HuH-7.5 (cell line): ENCODE data around the gene HIC1.

Experiments used
- DNase-seq: peaks from one replicate; pipeline ENCODE4 v3.0.0; 2011; ENCODE audit warnings: low spot score

HIC1 gene

DNA sequence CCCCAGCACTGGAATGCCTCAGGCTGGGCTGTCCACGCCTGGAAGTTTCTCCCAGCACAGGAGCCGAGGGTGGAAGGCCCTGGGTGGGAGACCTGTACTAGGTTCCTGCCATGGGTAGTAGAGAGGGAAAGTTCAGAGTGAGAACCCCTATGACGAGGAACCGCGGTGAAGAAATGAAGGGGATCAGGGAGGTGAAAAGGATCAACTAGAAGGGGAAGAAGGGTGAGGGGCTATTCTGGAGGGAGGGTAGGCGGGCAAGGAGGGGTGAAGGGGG is 5.4 kb downstream of the HIC1 start:
- DNase-seq = no peak

DNA sequence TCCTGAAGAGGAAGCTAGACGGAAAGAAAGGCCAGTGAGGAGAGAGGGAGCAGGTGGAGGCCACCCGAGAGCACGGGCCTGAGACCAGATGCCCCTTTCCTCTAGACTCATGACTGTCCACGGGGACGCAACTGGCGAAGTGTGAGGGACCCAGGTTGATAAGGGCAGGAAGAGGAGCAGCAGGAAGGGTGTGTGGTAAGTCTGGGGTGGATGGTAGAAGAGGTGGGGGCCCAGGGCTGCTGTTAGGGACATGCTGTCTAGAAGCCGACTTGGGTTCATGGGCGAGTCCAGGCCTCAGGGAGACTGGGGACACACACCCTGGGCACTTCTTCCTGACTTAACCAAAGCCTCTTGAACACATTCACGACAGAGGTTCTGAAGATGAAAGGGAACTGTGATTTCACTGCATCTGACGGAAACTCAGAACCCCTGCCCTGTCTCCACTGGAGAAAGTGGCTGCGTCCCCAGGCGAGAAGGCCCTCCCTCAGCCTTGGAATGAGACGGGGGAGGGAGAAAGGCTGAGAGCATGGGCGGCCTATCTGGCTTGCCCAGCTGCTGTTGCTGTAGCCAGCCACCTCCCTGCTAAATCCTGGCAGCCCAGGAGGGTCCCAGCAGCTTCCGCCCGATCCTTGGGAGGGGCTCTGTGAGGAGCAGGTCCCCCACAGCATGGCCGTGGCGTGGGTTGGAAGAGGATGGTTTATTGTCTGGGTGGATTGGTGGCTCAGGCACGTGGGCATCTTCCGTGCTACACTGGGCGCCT is 6.0 kb downstream of the HIC1 start:
- DNase-seq = no peak

DNA sequence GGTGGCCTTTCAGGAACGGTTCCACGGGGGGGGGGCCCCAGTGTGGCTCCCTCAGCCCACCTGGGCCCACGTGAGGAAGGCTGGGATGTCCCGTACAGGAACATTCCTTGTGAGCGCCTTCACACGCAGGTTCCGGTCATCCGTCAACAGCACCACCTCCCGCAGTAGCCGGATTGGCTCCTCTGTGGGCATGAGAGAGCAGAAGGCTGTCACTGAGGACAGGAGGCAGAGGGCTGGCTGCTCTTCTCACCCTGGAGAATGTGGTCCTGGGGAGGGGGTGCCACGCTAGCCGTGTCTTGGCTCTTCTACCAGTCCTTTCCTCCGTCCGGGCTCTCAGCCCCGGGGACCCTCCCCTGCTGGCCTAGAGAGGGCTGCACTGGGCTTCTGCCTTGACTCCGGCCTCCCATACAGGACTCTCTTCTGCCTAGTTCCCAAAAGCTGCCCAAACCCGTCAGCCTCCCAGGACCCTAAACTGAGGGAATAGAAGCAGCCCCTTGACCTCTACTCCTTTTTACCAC is 6.6 kb downstream of the HIC1 start:
- no peak for DNase-seq

DNA sequence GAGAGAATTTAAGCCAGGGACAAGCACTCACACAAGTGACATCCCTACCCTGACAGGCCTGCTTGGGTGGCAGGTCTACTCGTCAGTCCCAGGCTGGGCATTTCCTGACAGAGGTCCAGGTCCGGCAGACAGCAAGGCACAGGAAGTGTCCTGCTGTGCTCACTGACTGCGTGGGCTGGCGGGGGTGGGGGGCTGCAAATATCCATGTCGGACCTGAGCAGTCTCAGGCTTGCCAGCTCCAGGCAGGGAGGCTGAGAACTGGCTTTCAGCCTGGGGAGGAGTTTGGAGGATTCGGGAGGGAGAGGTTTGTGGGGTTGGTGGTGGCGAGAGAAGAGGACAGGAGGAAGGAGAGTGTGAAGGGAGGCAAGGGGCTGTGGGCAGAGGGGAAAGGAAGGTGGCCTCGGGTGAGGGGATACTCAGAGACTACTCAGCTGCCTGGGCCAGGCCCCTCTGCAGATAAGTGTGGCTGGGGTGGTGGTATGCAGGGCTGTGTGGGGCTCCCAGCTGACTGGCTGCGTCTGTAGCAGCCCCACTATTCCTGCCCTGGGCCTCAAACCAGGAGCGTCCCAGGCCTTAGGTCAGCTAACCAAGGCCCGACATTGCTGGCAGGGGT is 7.8 kb downstream of the HIC1 start:
- DNase-seq = no peak

DNA sequence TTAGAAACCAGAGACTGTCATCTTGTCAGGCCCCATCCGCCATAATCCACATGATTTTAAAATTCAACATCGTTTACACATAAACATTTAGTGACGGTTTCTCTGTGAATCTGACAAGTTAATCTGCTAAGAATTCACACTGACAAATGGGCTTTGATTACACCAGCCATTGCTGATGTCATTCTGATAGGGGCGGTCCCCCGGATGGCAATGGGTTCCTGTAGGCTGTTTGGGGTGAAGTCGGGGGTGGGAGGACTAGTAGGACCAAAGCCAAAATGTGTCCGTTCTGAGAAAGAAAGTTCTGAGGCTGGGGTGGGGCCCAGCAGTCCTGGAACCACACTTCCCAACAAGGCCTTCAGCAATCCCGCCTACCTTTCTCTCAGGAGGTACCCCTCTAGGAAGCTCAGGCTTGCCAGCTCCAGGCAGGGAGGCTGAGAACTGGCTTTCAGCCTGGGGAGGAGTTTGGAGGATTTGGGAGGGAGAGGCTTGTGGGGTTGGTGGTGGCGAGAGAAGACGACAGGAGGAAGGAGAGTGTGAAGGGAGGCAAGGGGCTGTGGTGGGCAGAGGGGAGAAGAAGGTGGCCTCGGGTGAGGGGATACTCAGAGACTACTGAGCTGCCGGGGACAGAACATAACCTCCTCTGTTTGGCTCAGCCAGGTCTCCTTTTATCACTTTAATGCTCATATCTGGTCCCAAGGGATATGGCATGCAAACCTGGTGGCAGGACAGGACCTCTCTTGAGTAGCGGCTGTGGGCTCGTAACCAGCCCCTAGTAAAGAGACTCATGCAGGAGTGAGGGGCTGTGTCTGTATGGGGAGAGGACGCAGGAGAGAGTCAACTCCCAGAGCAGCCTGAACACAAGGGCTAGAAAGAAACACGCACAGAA is 8.6 kb downstream of the HIC1 start:
- no peak for DNase-seq

DNA sequence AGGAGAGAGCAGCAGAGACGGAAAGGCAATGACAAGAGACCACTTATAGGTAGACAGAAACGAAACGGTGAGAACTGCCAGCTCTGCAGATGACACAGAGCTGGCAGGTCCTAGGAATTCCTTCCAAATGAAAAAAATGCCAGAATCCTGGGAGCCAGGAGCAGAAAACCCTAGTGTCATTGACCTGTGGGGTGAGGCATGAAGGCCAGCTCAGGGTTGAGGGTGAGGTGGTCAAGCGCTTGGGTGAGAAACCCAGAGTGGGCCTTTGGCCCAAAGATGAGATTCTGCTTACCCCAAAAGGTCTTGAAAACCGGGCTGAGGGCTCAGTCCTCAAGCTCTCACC is 9.2 kb downstream of the HIC1 start:
- DNase-seq = no peak

DNA sequence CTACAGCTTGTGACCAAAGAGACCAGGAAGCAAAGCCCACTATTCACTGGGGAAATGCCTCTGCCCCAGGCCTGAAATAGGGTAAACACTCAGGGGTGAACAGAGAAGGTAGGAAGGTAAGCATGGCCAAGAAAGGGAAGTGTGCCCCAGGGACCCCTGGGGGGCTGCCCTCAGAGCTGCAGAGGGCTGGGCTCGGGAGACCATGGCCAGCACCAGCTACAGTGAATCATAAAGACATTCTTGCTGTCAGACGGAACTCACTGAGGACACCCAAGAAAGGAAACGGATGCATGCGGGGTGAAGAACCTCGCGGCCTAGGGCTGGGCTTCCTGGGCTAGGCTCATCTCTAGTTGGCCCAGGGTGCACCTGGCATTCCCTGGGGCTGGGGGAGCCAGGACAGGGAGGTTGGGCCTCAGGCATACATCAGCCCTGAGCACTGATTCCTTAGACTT is 9.6 kb downstream of the HIC1 start:
- no peak for DNase-seq

DNA sequence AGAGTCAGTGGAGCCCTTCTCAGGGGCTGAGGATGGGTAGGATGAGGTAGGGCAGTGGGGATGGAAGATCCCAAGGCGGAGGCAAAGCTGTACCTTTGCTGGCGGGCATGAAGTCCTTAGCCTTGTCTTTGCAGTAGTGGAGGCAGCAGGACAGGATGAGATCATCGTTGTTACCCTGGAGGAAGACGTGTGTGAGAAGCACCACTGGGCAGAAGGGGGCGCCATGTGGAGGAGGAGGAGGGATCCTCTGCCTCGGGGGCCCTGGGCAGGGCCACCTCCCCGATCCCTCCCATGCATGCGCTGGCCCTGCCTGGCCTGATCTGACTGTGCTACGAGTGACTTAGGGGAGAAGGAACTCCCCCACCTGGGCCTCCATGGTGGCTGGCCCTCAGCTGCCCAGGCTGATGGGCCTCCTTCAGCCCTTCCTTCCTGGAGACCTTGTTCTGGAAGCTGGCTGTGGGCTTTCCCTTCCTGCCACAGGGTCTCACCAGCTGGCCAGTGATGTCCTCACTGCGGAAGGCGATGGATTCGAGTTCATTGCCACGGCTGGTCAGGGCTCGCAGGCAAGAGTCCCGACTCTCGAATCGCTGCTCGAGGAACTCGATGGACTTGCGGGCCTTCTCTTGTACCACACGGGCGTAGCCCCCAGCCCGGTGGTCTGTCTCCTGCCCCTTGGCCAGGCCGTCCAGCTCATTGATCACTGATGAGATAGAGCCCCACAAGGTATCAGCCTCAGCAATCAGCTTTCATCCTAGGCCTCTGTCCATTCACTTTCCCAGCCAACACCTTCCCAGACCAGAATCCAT is 10.3 kb downstream of the HIC1 start:
- DNase-seq = no peak

DNA sequence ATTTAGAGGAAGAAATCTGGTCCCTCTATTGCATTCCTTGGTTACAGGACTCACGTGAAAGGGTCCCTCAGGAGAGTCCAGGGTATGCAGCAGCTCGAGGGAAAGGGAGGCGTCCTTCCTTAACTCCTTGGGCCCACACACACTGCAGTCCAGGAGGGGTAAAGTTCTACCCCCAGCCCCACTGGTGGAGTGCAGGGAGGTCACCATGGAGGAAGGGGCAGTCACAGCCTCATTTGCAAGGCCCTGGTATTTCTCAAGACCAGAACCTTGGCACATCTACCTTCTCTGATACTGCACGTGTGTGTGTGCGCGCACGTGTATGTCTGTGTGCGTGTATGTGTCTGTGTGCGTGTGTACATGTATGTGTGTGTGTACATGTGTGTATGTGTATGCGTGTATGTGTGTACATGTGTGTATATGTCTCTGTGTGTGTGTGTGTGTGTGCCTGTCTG is 11.1 kb downstream of the HIC1 start:
- DNase-seq = no peak

DNA sequence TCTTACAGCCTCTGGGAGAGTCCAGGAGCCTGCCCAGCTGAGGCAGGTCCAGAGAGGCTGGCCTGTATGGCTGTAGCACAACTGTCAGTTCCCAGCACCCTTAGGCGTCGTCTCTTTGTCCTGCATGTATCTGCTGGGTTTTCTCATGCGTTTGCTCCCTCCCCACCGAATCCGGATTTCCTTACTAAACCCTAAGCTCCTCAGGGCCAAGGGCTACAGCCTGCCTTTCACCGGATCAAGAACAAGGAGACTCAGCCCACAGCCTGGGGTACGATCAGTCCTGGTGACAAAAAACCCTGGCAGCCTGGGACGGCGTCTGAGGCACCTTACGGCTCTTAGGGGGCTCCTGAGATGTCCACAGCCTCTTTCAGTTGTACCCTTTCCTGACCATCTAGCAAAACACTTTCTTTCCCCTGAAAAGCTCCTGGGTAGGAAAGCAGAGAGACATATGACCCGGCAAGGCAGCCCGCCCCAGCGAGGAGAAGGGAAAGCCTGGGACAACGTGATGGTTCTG is 12.2 kb downstream of the HIC1 start:
- no peak for DNase-seq

DNA sequence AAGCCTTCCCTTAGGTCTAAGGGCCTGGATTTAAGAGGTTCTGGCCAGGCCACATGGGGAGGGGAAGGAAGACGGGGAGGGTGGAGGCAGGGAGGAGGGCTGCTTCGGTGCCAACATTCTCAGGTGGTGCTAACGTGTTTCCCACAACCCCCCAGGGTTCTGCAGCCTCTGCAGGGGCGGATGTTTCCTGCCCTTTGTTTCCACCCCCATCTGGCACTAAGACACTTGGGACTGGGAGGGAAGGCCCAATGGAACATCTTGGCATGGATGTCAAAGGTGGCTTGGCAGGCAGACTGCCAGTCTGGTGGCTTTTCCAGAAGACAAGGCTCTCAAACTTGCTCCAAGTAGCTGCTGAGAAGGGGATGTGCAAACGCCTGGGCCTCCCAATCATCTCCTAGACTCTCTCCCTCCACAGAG is 12.7 kb downstream of the HIC1 start:
- DNase-seq = no peak

DNA sequence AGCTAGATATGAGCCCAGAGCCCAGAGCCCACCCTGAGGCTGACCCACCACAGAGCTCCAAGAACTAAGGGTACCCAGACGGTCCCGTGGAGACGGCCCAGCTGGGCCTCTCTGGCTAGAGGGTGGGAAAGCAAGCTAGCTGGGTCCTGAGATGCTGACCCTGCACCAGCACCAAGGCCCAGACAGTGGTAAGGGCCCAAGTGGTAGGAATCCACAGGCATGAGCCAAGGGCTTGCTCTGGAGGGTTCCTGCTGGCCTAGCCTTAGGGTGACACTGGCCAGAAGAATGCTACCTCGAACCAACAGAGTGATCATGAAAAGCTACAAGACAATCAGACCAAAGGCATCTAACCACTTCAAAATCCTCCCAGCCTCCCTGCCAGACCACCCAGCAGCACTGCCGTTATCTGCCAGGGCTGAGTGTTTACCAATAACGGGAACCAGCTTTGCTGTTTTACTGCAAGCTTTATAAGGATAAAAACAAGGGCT is 13.2 kb downstream of the HIC1 start:
- no peak for DNase-seq

DNA sequence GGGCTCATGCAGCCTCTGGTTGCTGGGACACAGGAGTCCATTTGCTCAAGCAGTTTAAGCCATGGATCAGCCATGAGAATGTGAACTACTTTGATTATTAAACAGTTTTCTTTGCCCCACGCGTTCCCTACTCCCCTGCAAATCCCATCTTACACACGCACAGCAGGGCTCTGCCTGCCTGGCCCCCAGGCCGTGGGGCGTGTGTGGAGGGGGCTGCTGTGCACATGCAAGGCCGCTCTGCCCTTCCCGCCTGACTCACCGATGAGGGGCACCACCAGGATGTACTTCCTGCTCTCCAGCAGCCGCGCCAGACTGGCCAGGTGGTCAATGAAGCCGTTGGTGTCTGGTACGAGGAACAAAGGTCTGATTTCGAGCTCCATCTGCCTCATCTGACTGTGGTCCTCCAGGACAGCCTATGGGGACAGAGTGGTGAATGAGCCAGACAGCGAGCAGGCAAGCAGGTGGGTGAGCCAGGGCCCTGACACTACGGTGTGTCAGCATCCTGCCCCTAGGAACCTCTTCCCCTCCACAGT is 13.7 kb downstream of the HIC1 start:
- no peak for DNase-seq

DNA sequence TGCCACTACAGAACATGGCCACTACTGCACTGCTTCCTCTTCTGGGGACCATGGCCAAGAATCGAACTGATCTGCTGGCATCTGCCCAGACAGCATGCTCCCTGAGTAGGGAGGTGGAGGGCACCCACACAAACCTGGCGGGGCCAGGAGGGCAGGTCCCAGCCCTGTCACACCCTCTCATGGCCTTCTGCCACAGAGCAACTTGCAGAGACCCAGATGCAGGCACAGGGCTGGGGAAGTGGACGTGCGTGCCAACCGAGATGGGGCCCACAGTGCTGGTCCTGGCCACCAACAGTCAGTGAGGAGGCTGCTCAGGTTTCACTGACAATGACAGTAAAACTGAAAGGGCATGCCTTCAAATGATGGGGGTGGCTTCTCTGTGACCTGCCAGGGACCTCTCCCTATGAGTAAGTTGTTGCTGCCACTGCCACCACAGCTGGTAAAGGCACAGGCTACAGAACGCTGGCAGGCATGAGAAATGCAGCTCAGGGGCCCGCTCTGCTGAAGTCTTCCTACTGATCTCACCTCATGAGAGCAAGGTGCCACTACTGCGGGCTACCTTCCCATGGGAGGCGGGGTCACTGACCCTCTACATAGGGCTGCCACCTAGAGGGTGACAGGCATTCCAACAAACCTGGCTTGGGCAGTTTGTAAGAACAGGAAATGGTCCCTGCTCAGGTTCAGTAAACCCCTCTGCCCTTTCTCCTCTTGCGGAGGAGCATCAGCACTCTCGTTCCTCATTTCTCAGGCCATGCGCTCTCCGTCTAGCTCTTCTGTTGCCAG is 15.5 kb downstream of the HIC1 start:
- no peak for DNase-seq

DNA sequence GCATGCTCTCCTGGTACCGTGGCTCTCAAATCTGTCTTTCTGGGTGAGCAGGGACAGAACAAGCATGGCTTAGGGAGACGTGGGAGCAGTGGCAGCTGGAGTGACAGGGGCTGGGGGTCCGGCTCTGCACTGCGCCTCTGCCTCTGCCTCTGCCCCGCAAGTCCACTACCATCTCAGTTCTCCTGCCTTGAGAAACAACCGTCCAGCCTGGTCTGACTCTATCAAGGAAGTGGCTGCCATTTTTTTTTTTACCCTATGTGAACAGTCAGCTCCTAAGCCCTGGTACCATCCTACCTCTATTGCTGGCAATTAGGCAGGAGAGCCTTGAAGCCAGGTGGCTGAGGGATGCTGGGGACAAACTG is 16.1 kb downstream of the HIC1 start:
- DNase-seq = no peak

DNA sequence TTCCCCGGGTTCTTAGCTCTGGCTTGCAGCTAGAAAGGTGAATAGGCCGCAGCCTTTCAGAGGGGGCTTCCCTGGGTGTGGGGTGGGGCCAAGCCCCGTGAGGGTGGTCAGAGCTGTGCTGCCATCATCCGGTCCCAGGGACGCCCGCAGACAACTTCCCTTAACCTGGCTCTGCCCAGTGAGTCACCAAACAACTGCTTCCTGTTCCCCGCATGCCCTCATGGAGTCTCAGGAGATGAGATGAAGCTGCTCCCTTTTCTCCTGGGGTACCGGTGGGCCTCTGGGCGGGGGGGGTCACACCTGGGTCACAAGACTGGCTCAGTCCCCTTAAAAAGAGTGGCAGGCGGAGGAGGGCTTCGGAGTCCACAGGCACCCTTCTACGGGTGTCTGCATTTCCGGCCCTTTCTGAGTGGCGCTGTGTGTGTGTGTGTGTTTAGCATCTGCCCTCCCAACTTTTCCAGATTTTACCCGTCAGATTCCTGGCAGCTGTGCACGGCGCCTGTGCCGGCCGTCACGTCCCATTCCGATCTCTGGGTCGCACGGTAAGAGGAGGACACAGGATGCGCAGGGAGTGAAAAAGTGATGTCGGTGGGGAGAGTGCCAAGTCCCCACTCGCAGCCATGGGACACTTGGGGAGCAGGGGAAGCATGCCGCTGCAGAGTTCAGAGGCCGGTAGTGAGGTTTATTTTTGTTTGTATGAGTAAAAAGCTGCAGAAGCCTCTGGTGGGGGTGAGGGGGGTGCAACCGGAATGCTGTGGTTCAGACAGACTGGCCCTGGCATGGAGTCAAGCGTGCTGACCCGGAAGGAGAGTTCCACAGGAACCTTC is 16.8 kb downstream of the HIC1 start:
- DNase-seq = no peak

DNA sequence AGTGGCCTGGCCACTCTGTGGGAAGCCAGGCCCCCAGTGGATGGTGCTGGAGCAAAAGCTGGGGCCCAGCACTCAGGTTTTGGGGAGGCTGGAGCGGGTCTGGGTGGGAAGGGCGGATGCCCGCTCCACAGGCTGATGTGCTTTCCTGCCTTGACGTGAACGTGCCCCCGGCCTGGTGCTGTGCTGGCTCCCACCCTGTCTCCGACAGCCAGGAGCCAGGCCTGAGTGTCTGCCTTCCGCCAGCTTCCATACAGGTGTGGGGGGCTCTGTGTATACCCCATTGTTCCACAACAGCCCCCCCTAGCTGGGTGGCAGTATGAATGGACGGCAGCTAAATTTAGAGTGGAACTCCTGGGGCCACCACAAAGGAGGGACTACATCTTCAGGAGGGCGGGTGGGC is 20.0 kb downstream of the HIC1 start:
- no peak for DNase-seq

DNA sequence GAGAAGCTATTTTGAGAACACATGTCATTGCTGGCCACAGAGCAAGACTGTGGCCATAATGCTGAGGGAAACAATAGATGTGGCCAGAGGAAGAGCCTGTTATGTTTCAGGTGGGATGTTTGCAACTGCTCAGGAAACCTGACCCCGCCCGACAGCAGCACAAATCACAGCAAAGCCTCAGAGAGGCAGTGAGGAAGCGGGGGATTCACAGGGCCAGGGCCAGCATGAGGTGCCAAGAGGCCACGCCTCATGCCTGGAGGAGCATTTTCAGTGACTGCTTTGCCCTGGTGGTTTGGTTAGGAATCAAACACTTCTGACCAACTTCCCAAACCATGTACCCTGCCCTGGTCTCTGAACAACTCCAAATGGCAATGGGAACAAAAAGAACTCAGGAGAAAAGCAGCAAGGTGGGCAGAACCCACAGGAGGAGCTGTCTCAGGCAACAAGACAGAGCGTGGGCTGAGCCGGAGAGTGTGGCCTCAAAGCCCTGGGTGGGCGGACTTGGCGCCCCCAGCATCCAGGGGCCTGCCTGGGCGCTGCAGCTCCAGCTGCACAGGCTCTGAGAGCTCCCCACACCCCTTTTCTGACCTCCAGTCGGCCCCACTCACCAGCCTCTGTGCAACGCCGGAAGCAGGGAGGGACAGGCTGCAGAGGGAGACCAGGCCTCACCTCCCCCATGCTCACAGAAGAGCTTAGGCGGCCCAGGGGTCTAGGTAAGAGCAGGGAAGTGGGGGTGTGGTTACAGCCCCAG is 20.6 kb downstream of the HIC1 start:
- no peak for DNase-seq
